GM21576 (cell line): Measurements from ENCODE around the gene MPC1L.

Source experiments
- ATAC-seq: cut with Tn5 transposase; IDR thresholded peaks from one replicate; pipeline ENCODE4 v1.9.1; 2021; ENCODE audit warnings: mild to moderate bottlenecking, moderate library complexity; ENCODE audit not compliant: unreplicated experiment

Gene MPC1L

GRCh38 chrX:40625294-40625693, 2.1 kb downstream of the MPC1L start:
- no peak for ATAC-seq

DNA sequence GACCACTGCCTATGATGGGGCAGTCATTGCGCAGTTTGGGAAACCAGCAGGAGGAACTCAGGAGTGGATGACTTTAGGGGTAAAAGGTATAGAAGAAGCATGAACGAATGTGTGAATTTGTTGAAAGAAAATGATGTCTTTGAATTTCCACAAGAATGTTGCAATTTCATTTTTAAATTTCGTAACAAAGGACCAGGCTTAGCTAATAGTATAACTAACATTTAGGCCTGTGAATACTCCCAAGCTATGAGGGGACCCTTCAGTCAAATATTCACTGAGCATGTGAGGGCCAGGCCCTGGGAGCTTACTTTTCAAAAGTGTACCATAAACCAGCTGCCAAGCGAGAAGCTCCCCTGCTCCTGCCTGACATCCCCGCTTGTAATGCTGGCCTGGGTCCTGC, 5.3 kb downstream of the MPC1L start:
- no peak for ATAC-seq

DNA sequence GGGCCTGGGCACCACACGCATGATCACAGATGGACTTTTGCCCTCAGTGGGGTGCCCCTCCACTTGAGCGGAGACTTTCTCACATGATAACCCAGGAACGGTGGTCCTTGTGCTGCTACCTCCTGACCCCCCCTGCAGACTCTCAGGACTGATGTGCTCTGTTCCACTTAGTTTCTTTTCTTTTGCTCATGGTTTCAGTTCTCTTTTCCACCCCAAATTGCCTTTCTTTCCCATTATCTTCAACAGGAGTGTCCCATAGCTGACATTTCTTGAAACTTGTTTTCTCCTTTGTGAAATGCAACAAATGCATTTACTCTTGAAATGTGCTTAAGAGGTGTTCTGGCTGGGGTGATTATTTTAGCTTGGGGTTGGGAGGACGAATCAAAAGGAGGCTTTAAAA, 9.0 kb downstream of the MPC1L start:
- ATAC-seq: no peak

- no peak for ATAC-seq
Measured at GRCh38 chrX:40637687-40638086, 14.5 kb downstream of the MPC1L start.

- ATAC-seq: no peak
Measured at GRCh38 chrX:40644176-40644575, 20.9 kb downstream of the MPC1L start.

DNA sequence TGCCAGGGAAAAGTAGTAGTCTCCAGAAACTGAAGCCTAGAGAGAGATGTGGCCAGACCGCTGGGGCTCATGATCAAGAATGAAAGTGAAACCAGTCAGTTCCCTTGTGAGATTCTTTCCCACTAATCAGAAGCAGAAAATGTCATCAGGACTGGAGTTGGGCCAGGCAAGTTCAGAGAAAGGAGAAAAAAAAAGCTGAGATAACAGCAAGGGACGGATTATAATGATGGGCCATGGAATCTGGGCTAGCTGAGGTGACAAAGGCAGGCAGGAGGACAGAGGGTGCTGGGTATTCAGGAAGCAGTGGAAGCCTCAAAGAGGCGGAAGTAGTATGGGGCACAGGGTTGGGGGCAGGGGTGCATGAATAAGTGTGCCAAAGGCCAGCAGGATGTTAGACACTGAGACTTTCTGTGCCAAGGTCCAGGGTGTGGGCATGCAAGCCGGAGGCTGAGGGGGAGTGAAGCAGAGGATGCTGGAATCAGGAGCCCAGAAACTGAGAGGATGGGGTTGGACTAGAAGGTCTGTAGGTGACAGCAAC, 21.7 kb downstream of the MPC1L start:
- ATAC-seq: peak; percentile 32

- peak; percentile 23 for ATAC-seq
Measured at GRCh38 chrX:40646489-40647306, 23.5 kb downstream of the MPC1L start.

- ATAC-seq: peak; percentile 74
Measured at GRCh38 chrX:40647307-40648197, 24.3 kb downstream of the MPC1L start, which contains the start of gene CXorf38. Gene CXorf38, minus strand, starts transcription at chrX:40647561. Its CDS starts 41 bp downstream, at chrX:40647520.

DNA sequence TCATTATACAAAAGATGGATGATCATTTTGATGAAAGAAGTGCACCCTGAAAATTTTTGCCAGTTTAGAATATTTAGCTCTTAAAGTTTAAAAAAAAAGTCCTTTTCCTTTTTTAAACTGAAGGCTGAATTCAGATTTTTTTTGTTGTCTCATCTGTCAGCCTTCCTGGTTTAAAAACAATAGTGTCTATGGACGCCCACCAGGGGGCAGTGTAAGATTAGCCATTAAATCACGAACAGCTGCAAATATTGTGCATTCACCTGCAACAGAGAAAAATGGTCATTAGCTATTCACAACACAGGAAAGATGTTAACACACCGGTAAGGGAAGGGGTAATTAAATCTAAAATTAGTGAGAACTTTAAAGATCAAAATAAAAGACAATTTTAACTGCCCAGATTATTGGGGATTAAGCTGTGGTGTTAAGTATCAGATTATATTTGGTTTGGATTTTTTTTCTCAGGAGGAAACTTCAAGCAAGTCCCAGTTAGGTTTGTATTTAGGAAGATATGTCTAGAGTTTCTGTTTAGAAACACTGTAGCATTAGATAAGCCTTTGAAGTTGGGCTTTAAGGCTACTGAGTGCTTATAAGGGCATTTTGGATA, 28.5 kb downstream of the MPC1L start:
- ATAC-seq: no peak

GRCh38 chrX:40652664-40653063, 29.4 kb downstream of the MPC1L start:
- no peak for ATAC-seq

- no peak for ATAC-seq
Measured at GRCh38 chrX:40653535-40653934, 30.3 kb downstream of the MPC1L start.

DNA sequence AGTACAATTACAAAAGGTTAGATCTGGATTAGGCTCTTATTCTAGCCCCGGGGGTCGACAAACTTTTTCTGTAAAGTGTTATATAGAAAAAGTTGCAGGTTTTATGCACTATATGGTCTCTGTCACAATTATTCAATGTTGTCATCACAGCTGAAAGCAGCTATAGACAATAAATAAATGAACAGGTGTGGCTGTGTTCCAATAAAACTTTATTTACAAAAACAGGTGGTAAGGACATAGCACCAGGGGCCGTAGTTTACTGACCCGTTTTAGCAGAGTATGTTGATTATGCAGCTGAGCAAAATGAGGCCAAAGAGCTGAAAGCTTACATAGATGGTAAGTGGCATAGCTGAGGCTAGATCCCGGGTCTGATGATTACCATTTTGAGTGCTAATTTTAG, 37.2 kb downstream of the MPC1L start:
- no peak for ATAC-seq

DNA sequence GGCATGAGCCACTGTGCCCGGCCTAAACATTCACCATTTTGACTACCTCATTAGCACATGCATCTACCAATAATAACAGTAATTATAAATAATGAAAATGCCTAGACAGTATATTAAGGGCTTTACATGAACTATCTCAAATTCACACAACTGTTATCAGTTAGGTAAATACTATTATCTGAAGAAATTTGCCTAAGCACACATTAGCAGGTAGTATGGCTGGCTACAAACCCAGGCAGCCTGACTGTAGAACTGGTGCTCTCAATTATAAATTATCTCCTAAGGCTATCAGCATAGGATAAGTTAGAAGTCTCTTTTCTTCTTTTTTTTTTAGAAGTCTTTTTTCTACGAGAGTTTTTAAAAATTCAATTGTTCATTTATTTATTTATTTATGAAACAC, 38.3 kb downstream of the MPC1L start:
- ATAC-seq: no peak

DNA sequence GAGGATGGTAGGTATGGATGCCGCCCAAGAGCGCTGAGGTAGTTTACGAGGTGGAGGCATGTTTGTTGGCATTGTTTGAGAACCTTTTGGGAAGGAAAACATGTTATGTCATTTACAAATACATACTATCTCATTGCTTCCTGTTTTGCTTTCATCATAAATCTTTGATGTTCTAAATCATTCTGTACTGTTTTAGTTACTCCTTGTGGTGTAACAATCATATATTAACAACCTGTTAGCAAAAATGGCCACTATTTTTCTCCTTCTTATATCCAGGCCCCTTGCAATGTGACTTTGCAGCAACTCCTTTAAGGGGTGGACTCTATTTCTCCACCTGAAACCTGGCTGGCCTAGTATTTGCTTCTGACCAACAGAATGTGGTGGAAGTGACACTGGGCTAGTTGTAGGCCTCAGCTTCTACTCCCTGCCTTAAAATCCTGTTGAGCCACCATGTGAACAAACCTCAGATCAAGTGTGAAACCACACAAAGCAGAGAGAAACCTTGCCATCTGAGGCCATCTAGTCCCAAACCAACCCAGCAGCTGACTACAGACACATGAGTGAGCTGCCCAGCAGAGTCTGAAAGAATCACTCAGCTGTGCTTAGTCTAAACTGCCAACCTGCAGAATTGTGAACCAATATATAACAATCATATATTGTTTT, 40.0 kb downstream of the MPC1L start:
- ATAC-seq: peak; percentile 55

DNA sequence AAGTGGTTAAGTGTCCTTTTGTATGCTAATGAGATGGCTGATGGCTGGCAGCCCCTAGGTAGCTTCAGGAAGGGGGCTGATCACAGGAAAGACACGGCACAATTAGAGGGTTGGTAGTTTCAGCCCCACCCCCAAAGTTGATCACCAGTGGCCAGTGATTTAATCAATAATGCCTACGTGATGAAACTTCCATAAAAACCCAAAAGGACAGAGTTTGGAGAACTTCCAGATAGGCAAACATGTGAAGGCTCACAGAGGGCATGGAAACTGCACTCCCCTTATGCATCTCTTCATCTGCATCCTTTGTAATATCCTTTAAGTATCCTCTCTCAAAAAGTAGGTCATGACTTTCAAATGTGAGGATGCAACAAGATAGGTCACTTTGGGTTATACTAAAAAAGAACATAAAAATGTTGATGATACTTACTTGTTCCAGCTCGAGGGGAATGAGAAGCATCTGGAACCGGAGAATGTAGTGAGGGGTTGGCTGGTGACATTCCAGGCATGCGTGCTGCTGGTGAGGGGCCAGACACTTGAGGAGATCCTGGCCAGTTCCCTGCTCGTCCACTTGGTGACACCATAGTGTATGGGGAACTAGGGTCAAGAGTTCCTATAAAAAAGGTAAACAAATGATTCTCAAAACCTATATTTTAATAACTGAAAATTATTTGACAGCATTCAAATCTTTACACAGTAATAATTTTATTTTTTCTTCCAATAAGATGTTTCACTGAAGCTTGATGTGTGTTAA, 40.8 kb downstream of the MPC1L start:
- no peak for ATAC-seq

DNA sequence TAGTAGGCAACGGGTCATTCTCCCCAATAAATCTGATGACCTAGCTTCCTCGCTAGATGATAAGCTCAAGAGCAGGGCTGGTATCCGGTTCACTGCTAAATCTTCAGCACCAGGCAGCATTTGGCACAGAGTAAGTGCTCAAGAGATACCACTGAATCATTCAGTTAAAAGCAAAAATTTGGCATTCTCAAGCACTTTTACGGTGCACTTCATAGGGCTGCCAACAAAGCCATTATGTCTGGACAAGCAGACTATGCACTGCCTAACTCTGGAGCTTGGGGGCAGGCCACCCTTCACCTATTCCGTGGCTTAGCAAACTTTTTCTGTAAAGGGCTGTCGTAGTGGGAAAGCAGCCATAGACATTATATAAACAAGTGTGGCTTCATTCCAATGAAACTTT, 47.9 kb downstream of the MPC1L start:
- ATAC-seq: no peak
